ENCODE results near the gene KLHL29.
A peak's percentile ranks its signal among the peaks of the same experiment; 100 is the strongest.

The KLHL29 gene

GRCh38 chr2:23745068-23745725, 360.2 kb downstream of the KLHL29 start:
- Histone ChIP-seq H3K36me3 (no peaks in the 10 kb centered on the region), H3K27me3 (no peaks in the 10 kb centered on the region), H3K4me1 (no peaks in the 10 kb centered on the region), H3K9me3 (no peaks in the 10 kb centered on the region), H3K4me3 (ENCODE audit: low read depth, low read length) (no peak overlapping the region)
- DNase-seq = no peak
- no peak for TF ChIP-seq CTCF (IDR thresholded peaks at IDR 0.05; ENCODE audit: low read depth, low read length)

GRCh38 chr2:23745726-23746105, 360.7 kb downstream of the KLHL29 start:
- H3K27me3 ChIP-seq = no peaks in the 10 kb centered on the region
- H3K36me3 ChIP-seq = no peaks in the 10 kb centered on the region
- H3K4me1 ChIP-seq = no peaks in the 10 kb centered on the region
- no peak for TF ChIP-seq CTCF (IDR thresholded peaks at IDR 0.05; ENCODE audit: low read depth, low read length)
- DNase-seq = peak; percentile 21
- no peak overlapping the region for H3K4me3 ChIP-seq (ENCODE audit: low read depth, low read length)
- H3K9me3 ChIP-seq = no peaks in the 10 kb centered on the region

GRCh38 chr2:23746141-23746863, 361.3 kb downstream of the KLHL29 start:
- no peak for TF ChIP-seq CTCF (IDR thresholded peaks at IDR 0.05; ENCODE audit: low read depth, low read length)
- Histone ChIP-seq H3K4me1 (no peaks in the 10 kb centered on the region), H3K4me3 (ENCODE audit: low read depth, low read length) (no peak overlapping the region), H3K27me3 (no peaks in the 10 kb centered on the region), H3K9me3 (no peaks in the 10 kb centered on the region), H3K36me3 (no peaks in the 10 kb centered on the region)
- DNase-seq = no peak

GRCh38 chr2:23751747-23752265, 366.8 kb downstream of the KLHL29 start:
- Histone ChIP-seq H3K4me1 (no peaks in the 10 kb centered on the region; the same call in 1 of the 2 replicates), H3K4me3 (ENCODE audit: low read depth, low read length) (no peak overlapping the region), H3K36me3 (no peaks in the 10 kb centered on the region; the same call in 1 of the 2 replicates), H3K27me3 (no peaks in the 10 kb centered on the region), H3K9me3 (no peaks in the 10 kb centered on the region)
- DNase-seq = no peak
- no peak for TF ChIP-seq CTCF (IDR thresholded peaks at IDR 0.05; ENCODE audit: low read depth, low read length)

GRCh38 chr2:23753291-23754010, 368.5 kb downstream of the KLHL29 start:
- no peaks in the 10 kb centered on the region for H3K9me3 ChIP-seq
- no peak for TF ChIP-seq CTCF (IDR thresholded peaks at IDR 0.05; ENCODE audit: low read depth, low read length)
- no peaks in the 10 kb centered on the region for H3K27me3 ChIP-seq
- no peaks in the 10 kb centered on the region; the same call in 1 of the 2 replicates for H3K4me1 ChIP-seq
- no peak for DNase-seq
- H3K36me3 ChIP-seq = peaks cover 8% of the 10 kb centered on the region
- no peak overlapping the region for H3K4me3 ChIP-seq (ENCODE audit: low read depth, low read length)
